ENCODE results near the gene GGCT. TPM values are rescaled to one million over a fixed set of nuclear protein-coding genes. Genes with fewer than 3 reads are reported as not detected.

The GGCT gene
- total RNA-seq, 1 donor from 2014 or later: 77.5 TPM

- Mint-ChIP-seq H3K27me3 (ENCODE audit: low read depth) (no peaks in the 10 kb centered on the region), H3K9me3 (peaks cover 14% of the 10 kb centered on the region), H3K36me3 (ENCODE audit: low read depth) (peaks cover 41% of the 10 kb centered on the region), H3K4me1 (peaks cover 28% of the 10 kb centered on the region), H3K4me3 (peak overlapping the region; percentile 46), H3K27ac (ENCODE audit: unreplicated experiment) (no peak overlapping the region)
- TF ChIP-seq CTCF (conservative IDR thresholded peaks at IDR 0.05): no peak
- DNase-seq (ENCODE audit: low read depth, low spot score): no peak
Measured at GRCh38 chr7:30502470-30503251, 2.0 kb downstream of the GGCT start.

- H3K27ac Mint-ChIP-seq (ENCODE audit: unreplicated experiment): no peak overlapping the region
- H3K9me3 Mint-ChIP-seq: peaks cover 16% of the 10 kb centered on the region
- no peaks in the 10 kb centered on the region for H3K27me3 Mint-ChIP-seq (ENCODE audit: low read depth)
- no peak for TF ChIP-seq CTCF (conservative IDR thresholded peaks at IDR 0.05)
- peak overlapping the region; percentile 50 for H3K4me3 Mint-ChIP-seq
- DNase-seq (ENCODE audit: low read depth, low spot score): no peak
- H3K4me1 Mint-ChIP-seq: peaks cover 28% of the 10 kb centered on the region
- peaks cover 45% of the 10 kb centered on the region for H3K36me3 Mint-ChIP-seq (ENCODE audit: low read depth)
Measured at GRCh38 chr7:30501264-30501663, 3.4 kb downstream of the GGCT start.

- Mint-ChIP-seq H3K4me1 (no peaks in the 10 kb centered on the region), H3K4me3 (no peak overlapping the region), H3K9me3 (peaks cover 32% of the 10 kb centered on the region), H3K27ac (ENCODE audit: unreplicated experiment) (no peak overlapping the region), H3K27me3 (ENCODE audit: low read depth) (no peaks in the 10 kb centered on the region), H3K36me3 (ENCODE audit: low read depth) (peaks cover 50% of the 10 kb centered on the region)
- TF ChIP-seq CTCF (conservative IDR thresholded peaks at IDR 0.05): no peak
- DNase-seq (ENCODE audit: low read depth, low spot score): no peak
Measured at GRCh38 chr7:30493228-30493627, 11.4 kb downstream of the GGCT start.

GRCh38 chr7:30491417-30491816, 13.2 kb downstream of the GGCT start:
- no peak for TF ChIP-seq CTCF (conservative IDR thresholded peaks at IDR 0.05)
- Mint-ChIP-seq H3K27me3 (ENCODE audit: low read depth) (no peaks in the 10 kb centered on the region), H3K27ac (ENCODE audit: unreplicated experiment) (no peak overlapping the region), H3K4me1 (no peaks in the 10 kb centered on the region), H3K4me3 (no peak overlapping the region), H3K36me3 (ENCODE audit: low read depth) (peaks cover 43% of the 10 kb centered on the region), H3K9me3 (peaks cover 25% of the 10 kb centered on the region)
- DNase-seq (ENCODE audit: low read depth, low spot score): no peak

GRCh38 chr7:30487371-30487770, 17.3 kb downstream of the GGCT start:
- Mint-ChIP-seq H3K4me1 (no peaks in the 10 kb centered on the region), H3K27me3 (ENCODE audit: low read depth) (no peaks in the 10 kb centered on the region), H3K9me3 (peaks cover 11% of the 10 kb centered on the region), H3K36me3 (ENCODE audit: low read depth) (peaks cover 10% of the 10 kb centered on the region), H3K4me3 (no peak overlapping the region), H3K27ac (ENCODE audit: unreplicated experiment) (no peak overlapping the region)
- TF ChIP-seq CTCF (conservative IDR thresholded peaks at IDR 0.05): no peak
- DNase-seq (ENCODE audit: low read depth, low spot score): no peak

Measured in neural crest cell (in vitro differentiated cells).